ENCODE results near the gene CD38.

DNA sequence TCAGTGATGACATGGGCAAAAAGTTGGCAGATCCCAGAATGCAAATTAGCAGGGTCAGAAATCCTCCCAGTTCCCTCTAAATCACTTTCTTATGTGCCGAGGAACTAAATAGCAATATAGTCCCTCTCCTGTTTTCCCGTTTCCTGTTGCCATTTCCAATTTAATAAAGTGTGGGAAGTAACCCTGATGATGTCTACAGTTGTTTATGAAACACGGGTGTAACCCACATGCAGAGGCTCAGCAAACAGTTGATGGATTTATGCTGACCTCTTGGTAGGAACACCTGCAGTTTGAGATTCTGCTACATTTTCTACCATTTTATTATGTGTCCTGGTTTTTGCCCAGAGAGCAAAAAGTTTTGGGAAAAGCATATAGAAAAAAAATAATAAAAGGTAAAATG lies 103.7 kb downstream of the CD38 start:
- TF ChIP-seq, protein P1, sequence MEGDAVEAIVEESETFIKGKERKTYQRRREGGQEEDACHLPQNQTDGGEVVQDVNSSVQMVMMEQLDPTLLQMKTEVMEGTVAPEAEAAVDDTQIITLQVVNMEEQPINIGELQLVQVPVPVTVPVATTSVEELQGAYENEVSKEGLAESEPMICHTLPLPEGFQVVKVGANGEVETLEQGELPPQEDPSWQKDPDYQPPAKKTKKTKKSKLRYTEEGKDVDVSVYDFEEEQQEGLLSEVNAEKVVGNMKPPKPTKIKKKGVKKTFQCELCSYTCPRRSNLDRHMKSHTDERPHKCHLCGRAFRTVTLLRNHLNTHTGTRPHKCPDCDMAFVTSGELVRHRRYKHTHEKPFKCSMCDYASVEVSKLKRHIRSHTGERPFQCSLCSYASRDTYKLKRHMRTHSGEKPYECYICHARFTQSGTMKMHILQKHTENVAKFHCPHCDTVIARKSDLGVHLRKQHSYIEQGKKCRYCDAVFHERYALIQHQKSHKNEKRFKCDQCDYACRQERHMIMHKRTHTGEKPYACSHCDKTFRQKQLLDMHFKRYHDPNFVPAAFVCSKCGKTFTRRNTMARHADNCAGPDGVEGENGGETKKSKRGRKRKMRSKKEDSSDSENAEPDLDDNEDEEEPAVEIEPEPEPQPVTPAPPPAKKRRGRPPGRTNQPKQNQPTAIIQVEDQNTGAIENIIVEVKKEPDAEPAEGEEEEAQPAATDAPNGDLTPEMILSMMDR (IDR thresholded peaks at IDR 0.05): no peak
- no peak for TF ChIP-seq POLR2A (IDR thresholded peaks at IDR 0.05)
- no peak for TF ChIP-seq POLR2AphosphoS5 (IDR thresholded peaks at IDR 0.05)

Measured in suprapubic skin (tissue), 4 donors.